Naive thymus-derived CD4-positive, alpha-beta T cell (primary cell): ENCODE data around the gene STOML3. TPM values are rescaled to one million over a fixed set of nuclear protein-coding genes. Genes with fewer than 3 reads are reported as not detected.

Experiments
- ATAC-seq: fragments of 150-1000 bp; cut with Tn5 transposase; 2 replicates; pipeline ENCODE4 v1.10.0; 2021; ENCODE audit warnings: mild to moderate bottlenecking, moderate library complexity
- CTCF ChIA-PET: fragments of 350-600 bp; sonication (Branson Sonifier 250); formaldehyde crosslinking; loops from one replicate; lab custom pipeline; 2021; ENCODE audit warnings: antibody characterized with exemption; lab: Charles Lee
- POLR2A ChIA-PET: fragments of 350-600 bp; sonication (Branson Sonifier 250); formaldehyde crosslinking; loops from one replicate; lab custom pipeline; 2021; ENCODE audit warnings: antibody characterized with exemption, inconsistent platforms; lab: Charles Lee
- DNase-seq, 9 donors: peaks; one replicate each; pipeline versions ENCODE4 v3.0.0 to v3.0.0-alpha.2; 2020 to 2022; ENCODE audit warnings: mixed read lengths in 1 of 9
- H3K27ac ChIP-seq: one replicate; pipeline ENCODE4 v1.7.0; 2013; ENCODE audit warnings: mild to moderate bottlenecking, low read depth, low read length, moderate library complexity
- H3K27me3 ChIP-seq, 2 donors: one replicate each; pipeline ENCODE4 v1.7.0; 2013; ENCODE audit warnings: low read length in 2 of 2, mild to moderate bottlenecking in 2 of 2, moderate library complexity in 2 of 2; ENCODE audit not compliant: control insufficient read depth in 2 of 2, insufficient read depth in 2 of 2
- H3K36me3 ChIP-seq, 3 experiments: 1 replicate in 2 of 3; 2 replicates in 1 of 3; pipeline ENCODE4 v1.7.0; 2013; ENCODE audit warnings: low read length in 3 of 3, mild to moderate bottlenecking in 3 of 3, moderate library complexity in 1 of 3; ENCODE audit not compliant: insufficient read depth in 3 of 3, control insufficient read depth in 2 of 3
- H3K4me1 ChIP-seq, 2 donors: one replicate each; pipeline ENCODE4 v1.7.0; 2013; ENCODE audit warnings: low read length in 2 of 2, mild to moderate bottlenecking in 2 of 2, moderate library complexity in 1 of 2; ENCODE audit not compliant: control insufficient read depth in 2 of 2, insufficient read depth in 2 of 2
- H3K4me3 ChIP-seq: 2 replicates; pipeline ENCODE4 v1.7.0; 2013; ENCODE audit warnings: mild to moderate bottlenecking, low read length
- H3K9me3 ChIP-seq, 3 experiments: 1 replicate in 2 of 3; 2 replicates in 1 of 3; pipeline ENCODE4 v1.7.0; 2013; ENCODE audit warnings: low read length in 3 of 3; ENCODE audit not compliant: control insufficient read depth in 2 of 3
- H3K27ac Mint-ChIP-seq, 9 donors: one replicate each; pipeline ENCODE4 v1.8.0; 2020 to 2022; ENCODE audit warnings: mixed read lengths in 9 of 9, mild to moderate bottlenecking in 8 of 9, moderate library complexity in 5 of 9, inconsistent platforms in 2 of 9
- H3K27me3 Mint-ChIP-seq, 5 donors: one replicate each; pipeline ENCODE4 v1.8.0; 2021 to 2022; ENCODE audit warnings: mixed read lengths in 5 of 5, mild to moderate bottlenecking in 1 of 5
- H3K36me3 Mint-ChIP-seq, 5 donors: one replicate each; pipeline ENCODE4 v1.8.0; 2020 to 2022; ENCODE audit warnings: mixed read lengths in 5 of 5, mild to moderate bottlenecking in 3 of 5, inconsistent platforms in 1 of 5
- H3K4me1 Mint-ChIP-seq, 7 donors: one replicate each; pipeline ENCODE4 v1.8.0; 2020 to 2022; ENCODE audit warnings: mixed read lengths in 7 of 7, mild to moderate bottlenecking in 3 of 7, inconsistent platforms in 1 of 7
- H3K4me3 Mint-ChIP-seq, 10 donors: one replicate each; pipeline ENCODE4 v1.8.0; 2020 to 2022; ENCODE audit warnings: mild to moderate bottlenecking in 10 of 10, mixed read lengths in 10 of 10, moderate library complexity in 6 of 10, inconsistent platforms in 2 of 10
- H3K9me3 Mint-ChIP-seq, 11 donors: one replicate each; pipeline ENCODE4 v1.8.0; 2020 to 2022; ENCODE audit warnings: mixed read lengths in 11 of 11, mild to moderate bottlenecking in 4 of 11, inconsistent platforms in 1 of 11, moderate library complexity in 1 of 11
- intact Hi-C, 2 donors: fragments of 100-400 bp; cut with micrococcal nuclease; formaldehyde crosslinking; loops; one replicate each; pipeline ENCODE4 v1.15.1; 2023
- polyA plus RNA-seq, 2 donors: library from polyadenylated mRNA; unstranded; fragments of 300-500 nt; fragmentation: Illumina TruSeq; gene quantifications; one replicate each; pipeline ENCODE4 v1.2.3, GENCODE V29; 2021
- total RNA-seq, 6 experiments: library from RNA in 5 of 6; stranded (reverse) in 5 of 6; gene quantifications; 1 replicate in 5 of 6; 2 replicates in 1 of 6; pipeline ENCODE4 v1.2.3 and lab custom pipeline; 2021 to 2026

Gene STOML3
- not detected for total RNA-seq
- not detected for polyA plus RNA-seq
- total RNA-seq (lab: John Stamatoyannopoulos, UW) = not detected

DNA sequence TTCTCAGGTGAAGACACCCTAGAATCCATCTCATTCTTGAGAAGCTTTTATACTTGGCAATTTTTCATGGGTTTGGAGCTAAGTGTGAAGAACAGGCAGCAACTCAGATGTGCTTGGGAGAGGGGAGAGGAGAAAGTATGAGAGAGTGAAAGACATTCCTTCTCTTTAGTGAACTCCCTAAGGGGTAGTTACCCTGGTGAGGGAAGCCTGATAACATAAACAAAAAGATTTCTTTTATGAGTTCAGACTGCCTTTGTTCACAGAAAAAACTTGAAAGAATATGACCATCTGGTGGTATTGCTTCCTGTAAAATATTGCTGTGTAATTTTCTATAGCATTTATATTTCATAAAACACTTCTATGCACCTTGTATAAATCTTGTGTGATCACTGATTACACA is at the start of gene STOML3:
Gene STOML3, minus strand, starts transcription at position 139 of the 400 bp plus-strand sequence. Its CDS starts 110 bp downstream, at position 29.
- CTCF ChIA-PET = no interaction called here

GRCh38 chr13:39040206-39040605 is 49.6 kb upstream of the STOML3 start:
- no peaks in the 10 kb centered on the region for H3K9me3 ChIP-seq
- no peak overlapping the region for H3K27ac ChIP-seq
- POLR2A ChIA-PET = interaction anchor here (1.2 kb wide), 1 partner anchor 14 kb away, joined by 6 read pairs; no protein-coding TSS in a partner anchor
- no peaks in the 10 kb centered on the region for H3K9me3 Mint-ChIP-seq
- H3K4me3 Mint-ChIP-seq = peak overlapping the region in 9 of 10 donors; percentile 9 to 48 (median 34)
- ATAC-seq = no peak
- H3K36me3 Mint-ChIP-seq = peaks cover 0 to 15% (median 5%) of the 10 kb centered on the region in 5 donors
- H3K4me1 ChIP-seq = peaks cover 7 to 17% of the 10 kb centered on the region in 2 donors
- DNase-seq = no peak
- no peak overlapping the region for H3K4me3 ChIP-seq
- H3K36me3 ChIP-seq = peaks cover 0 to 12% (median 0%) of the 10 kb centered on the region in 3 experiments
- H3K4me1 Mint-ChIP-seq = peaks cover 25 to 60% (median 45%) of the 10 kb centered on the region in 7 donors
- CTCF ChIA-PET = interaction anchor here (1.2 kb wide), 1 partner anchor 10 kb away, joined by 3 read pairs; no protein-coding TSS in a partner anchor
- intact Hi-C loops = no loop called here
- peak overlapping the region in 4 of 9 donors; percentile 22 to 47 (median 37) for H3K27ac Mint-ChIP-seq
- no peaks in the 10 kb centered on the region for H3K27me3 Mint-ChIP-seq
- H3K27me3 ChIP-seq = no peaks in the 10 kb centered on the region

More for the DNA sequence above, at the start of gene STOML3:
- no peak for ATAC-seq
- no peaks in the 10 kb centered on the region for H3K9me3 ChIP-seq
- no peaks in the 10 kb centered on the region for H3K36me3 ChIP-seq
- H3K27ac ChIP-seq = no peak within 1 kb of the TSS
- H3K27me3 ChIP-seq = no peaks in the 10 kb centered on the region
- POLR2A ChIA-PET = no interaction called here
- H3K4me1 ChIP-seq = no peaks in the 10 kb centered on the region
- Mint-ChIP-seq H3K27me3 (peaks cover 0 to 10% (median 0%) of the 10 kb centered on the region in 5 donors), H3K27ac (peak within 1 kb of the TSS in 1 of 9 donors; percentile 35), H3K9me3 (no peaks in the 10 kb centered on the region), H3K4me3 (no peak within 1 kb of the TSS), H3K36me3 (no peaks in the 10 kb centered on the region), H3K4me1 (no peaks in the 10 kb centered on the region)
- H3K4me3 ChIP-seq = no peak within 1 kb of the TSS
- no peak for DNase-seq
- intact Hi-C loops = no loop called here

- H3K4me3 Mint-ChIP-seq = peak overlapping the region; percentile 92 to 99 (median 96)
- H3K4me1 ChIP-seq = peaks cover 7 to 28% of the 10 kb centered on the region in 2 donors
- ChIA-PET CTCF (no interaction called here), POLR2A (interaction anchor here (1.5 to 3.0 kb wide), 3 partner anchors 8 to 1979 kb away, joined by 6 to 14 read pairs (median 6); partner anchors contain the start of gene SUPT20H)
- H3K27ac ChIP-seq = peak overlapping the region; percentile 82
- H3K27me3 ChIP-seq = no peaks in the 10 kb centered on the region
- H3K4me3 ChIP-seq = peak overlapping the region; percentile 95
- H3K36me3 Mint-ChIP-seq = peaks cover 0 to 13% (median 3%) of the 10 kb centered on the region in 5 donors
- H3K36me3 ChIP-seq = peaks cover 0 to 12% (median 0%) of the 10 kb centered on the region in 3 experiments
- ATAC-seq (no peak), DNase-seq (no peak)
- intact Hi-C loops = loop anchor here (2.0 to 10.0 kb wide), 8 partner anchors 22 to 1886 kb away; partner anchors contain the start of genes MRPS31 (in 2 of the 2), COG6 (in 1 of the 2) and LHFPL6 (in 1 of the 2)
- H3K27ac Mint-ChIP-seq = peak overlapping the region; percentile 45 to 97 (median 95)
- peaks cover 28 to 72% (median 55%) of the 10 kb centered on the region in 7 donors for H3K4me1 Mint-ChIP-seq
- no peaks in the 10 kb centered on the region for H3K9me3 ChIP-seq
- H3K9me3 Mint-ChIP-seq = no peaks in the 10 kb centered on the region
- no peaks in the 10 kb centered on the region for H3K27me3 Mint-ChIP-seq
Observed at GRCh38 chr13:39039041-39039440, 48.4 kb upstream of the STOML3 start.

GRCh38 chr13:39038569-39039030 is 48.0 kb upstream of the STOML3 start:
- DNase-seq = peak in 7 of 9 donors; percentile 35 to 64 (median 59)
- Mint-ChIP-seq H3K36me3 (peaks cover 0 to 9% (median 3%) of the 10 kb centered on the region in 5 donors), H3K9me3 (no peaks in the 10 kb centered on the region), H3K27me3 (no peaks in the 10 kb centered on the region), H3K4me1 (peaks cover 33 to 76% (median 60%) of the 10 kb centered on the region in 7 donors), H3K4me3 (peak overlapping the region; percentile 92 to 99 (median 96)), H3K27ac (peak overlapping the region; percentile 88 to 97 (median 95))
- ChIA-PET CTCF (no interaction called here), POLR2A (interaction anchor here (1.2 to 3.0 kb wide), 5 partner anchors 8 to 1979 kb away, joined by 3 to 14 read pairs (median 6); partner anchors contain the start of genes SUPT20H and UFM1)
- Histone ChIP-seq H3K9me3 (no peaks in the 10 kb centered on the region), H3K36me3 (peaks cover 0 to 12% (median 0%) of the 10 kb centered on the region in 3 experiments), H3K27me3 (no peaks in the 10 kb centered on the region), H3K4me3 (peak overlapping the region; percentile 95), H3K27ac (peak overlapping the region; percentile 82), H3K4me1 (peaks cover 7 to 28% of the 10 kb centered on the region in 2 donors)
- ATAC-seq = peak; percentile 61
- intact Hi-C loops = loop anchor here (1.0 to 10.0 kb wide), 12 partner anchors 22 to 1979 kb away; partner anchors contain the start of genes COG6 (in 2 of the 2), MRPS31 (in 2 of the 2), SUPT20H (in 2 of the 2) and LHFPL6 (in 1 of the 2)

GRCh38 chr13:39037880-39038568 is 47.4 kb upstream of the STOML3 start, which contains the start of the genes NHLRC3 and PROSER1:
Gene NHLRC3 (plus strand): TSS chr13:39038456. CDS start chr13:39038640, 184 bp downstream.
Gene PROSER1 (minus strand): TSS chr13:39038089. CDS start chr13:39037242, 847 bp downstream.
- CTCF ChIA-PET = no interaction called here
- H3K36me3 Mint-ChIP-seq = peaks cover 0 to 8% (median 0%) of the 10 kb centered on the region in 5 donors
- ATAC-seq = peak; percentile 87

More at GRCh38 chr13:39037880-39038568, 47.4 kb upstream of the STOML3 start, which contains the start of the genes NHLRC3 and PROSER1:
- peaks cover 0 to 12% (median 0%) of the 10 kb centered on the region in 3 experiments for H3K36me3 ChIP-seq
- H3K4me1 ChIP-seq = peaks cover 7 to 28% of the 10 kb centered on the region in 2 donors
- Mint-ChIP-seq H3K4me1 (peaks cover 36 to 78% (median 65%) of the 10 kb centered on the region in 7 donors), H3K27me3 (no peaks in the 10 kb centered on the region), H3K4me3 (peak within 1 kb of the TSS; percentile 92 to 99 (median 96)), H3K9me3 (no peaks in the 10 kb centered on the region), H3K27ac (peak within 1 kb of the TSS; percentile 92 to 97 (median 95))
- peak within 1 kb of the TSS; percentile 82 for H3K27ac ChIP-seq
- DNase-seq = peak; percentile 60 to 86 (median 78)
- H3K4me3 ChIP-seq = peak within 1 kb of the TSS; percentile 95
- intact Hi-C loops = loop anchor here (1.0 to 10.0 kb wide), 12 partner anchors 21 to 1979 kb away; partner anchors contain the start of genes COG6 (in 2 of the 2), MRPS31 (in 2 of the 2), SUPT20H (in 2 of the 2) and UFM1 (in 2 of the 2)
- H3K9me3 ChIP-seq = no peaks in the 10 kb centered on the region
- POLR2A ChIA-PET = interaction anchor here (1.0 to 3.0 kb wide), 6 partner anchors 9 to 1978 kb away, joined by 3 to 14 read pairs (median 6); partner anchors contain the start of genes SUPT20H and UFM1
- H3K27me3 ChIP-seq = no peaks in the 10 kb centered on the region
